Glomerular visceral epithelial cell (primary cell): ENCODE data around the gene FUZ.
A peak's percentile ranks its signal among the peaks of the same experiment; 100 is the strongest.

Experiments used
- DNase-seq: peaks from one replicate; pipeline ENCODE4 v3.0.0-alpha.2; 2016; ENCODE audit errors: extremely low spot score

Gene FUZ

DNA sequence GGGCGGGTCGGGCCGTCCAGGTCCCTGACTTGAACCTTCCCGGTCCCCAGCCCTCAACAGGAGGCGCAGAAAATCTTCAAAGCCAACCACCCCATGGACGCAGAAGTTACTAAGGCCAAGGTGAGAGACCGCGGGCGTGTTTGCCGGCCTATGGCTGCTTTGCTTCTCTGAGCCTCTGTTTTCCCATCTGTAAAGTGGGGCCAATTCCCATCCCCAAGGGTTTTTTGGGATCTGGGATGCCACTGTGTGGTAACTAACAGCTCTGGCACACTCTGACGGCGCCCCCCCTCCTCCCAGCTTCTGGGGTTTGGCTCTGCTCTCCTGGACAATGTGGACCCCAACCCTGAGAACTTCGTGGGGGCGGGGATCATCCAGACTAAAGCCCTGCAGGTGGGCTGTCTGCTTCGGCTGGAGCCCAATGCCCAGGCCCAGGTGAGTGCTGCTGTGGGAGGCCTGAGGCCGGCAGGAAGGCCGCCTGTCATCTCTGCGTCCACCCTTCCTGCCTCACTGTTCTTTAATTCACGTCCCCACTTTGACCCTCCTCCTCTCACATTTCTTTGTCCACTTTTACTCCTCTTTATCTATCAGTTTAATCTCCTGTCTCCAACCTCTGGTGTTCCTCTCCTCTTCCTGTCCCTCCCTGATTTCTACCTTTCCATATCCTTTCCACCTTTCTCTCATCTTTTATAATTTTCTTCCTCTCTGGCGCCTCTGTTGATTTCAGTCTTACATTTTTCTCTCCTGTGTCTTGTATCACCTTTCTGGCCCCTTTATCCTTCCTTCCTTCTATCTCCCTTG is 7.1 kb downstream of the FUZ start:
- DNase-seq, result no peak

GRCh38 chr19:49803529-49803856 is 9.6 kb downstream of the FUZ start:
- no peak for DNase-seq

GRCh38 chr19:49802836-49803528 is 10.1 kb downstream of the FUZ start:
- no peak for DNase-seq

- DNase-seq, result peak; percentile 67
Measured at GRCh38 chr19:49801966-49802661, 11.0 kb downstream of the FUZ start.

DNA sequence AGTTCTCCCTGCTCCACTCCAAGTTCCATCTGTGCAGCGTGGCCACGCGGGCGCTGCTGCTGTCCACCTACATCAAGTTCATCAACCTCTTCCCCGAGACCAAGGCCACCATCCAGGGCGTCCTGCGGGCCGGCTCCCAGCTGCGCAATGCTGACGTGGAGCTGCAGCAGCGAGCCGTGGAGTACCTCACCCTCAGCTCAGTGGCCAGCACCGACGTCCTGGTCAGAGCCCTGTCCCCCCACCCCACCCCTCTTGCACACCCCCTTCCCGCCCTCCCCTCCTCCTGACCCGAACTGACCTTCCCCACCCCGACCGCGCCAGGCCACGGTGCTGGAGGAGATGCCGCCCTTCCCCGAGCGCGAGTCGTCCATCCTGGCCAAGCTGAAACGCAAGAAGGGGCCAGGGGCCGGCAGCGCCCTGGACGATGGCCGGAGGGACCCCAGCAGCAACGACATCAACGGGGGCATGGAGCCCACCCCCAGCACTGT is 11.6 kb downstream of the FUZ start:
- DNase-seq, result no peak

DNA sequence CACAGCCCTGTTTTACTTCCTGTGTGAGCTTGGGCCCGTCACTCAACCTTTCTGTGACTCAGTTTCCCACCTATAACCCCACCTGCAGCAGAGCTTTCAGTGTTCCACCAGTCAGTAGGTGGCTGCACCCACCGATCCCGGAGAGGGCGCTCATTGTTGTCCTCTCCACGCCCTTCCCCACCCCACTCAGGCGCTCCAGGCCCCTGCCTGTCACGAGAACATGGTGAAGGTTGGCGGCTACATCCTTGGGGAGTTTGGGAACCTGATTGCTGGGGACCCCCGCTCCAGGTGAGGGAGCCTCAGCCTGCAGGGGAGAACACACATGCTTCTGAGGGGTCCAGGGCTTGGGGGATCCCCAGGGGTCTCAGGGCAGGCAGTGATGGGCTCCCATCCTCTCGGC is 12.3 kb downstream of the FUZ start:
- DNase-seq, result no peak

- DNase-seq, result no peak
Measured at GRCh38 chr19:49799798-49800376, 13.2 kb downstream of the FUZ start.

GRCh38 chr19:49799271-49799797 is 13.8 kb downstream of the FUZ start:
- no peak for DNase-seq

- DNase-seq, result no peak
Measured at GRCh38 chr19:49798574-49798973, 14.5 kb downstream of the FUZ start.

DNA sequence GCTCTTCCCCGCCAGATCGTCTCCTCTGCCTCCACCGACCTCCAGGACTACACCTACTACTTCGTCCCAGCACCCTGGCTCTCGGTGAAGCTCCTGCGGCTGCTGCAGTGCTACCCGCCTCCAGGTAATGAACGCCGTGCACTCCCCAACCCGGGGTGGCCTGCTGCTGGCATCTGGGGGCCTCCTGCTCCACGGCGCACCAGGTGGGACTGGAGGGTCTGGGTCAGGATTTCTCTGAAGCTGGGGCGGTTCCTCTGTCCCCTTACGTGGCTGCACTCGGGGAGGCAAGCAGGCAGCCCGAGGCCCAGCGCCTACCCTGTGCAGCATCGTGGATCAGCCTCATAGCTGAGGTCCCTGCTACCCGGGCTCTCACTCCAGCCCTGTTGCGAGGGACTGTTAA is 17.5 kb downstream of the FUZ start:
- no peak for DNase-seq

DNA sequence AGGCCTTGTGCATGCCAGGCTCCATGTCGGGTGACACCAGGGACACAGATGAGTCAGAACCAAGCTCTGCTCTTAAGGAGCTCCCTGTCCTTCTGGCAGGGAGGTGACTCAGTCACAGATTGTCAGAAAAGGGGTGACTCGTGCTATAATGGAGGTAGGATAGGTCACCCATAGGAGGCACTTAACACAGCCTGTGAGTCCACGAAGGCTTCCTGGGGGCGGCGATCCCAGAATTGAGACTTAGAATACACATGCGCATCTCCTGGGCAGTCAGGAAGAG is 19.6 kb downstream of the FUZ start:
- peak; percentile 34 for DNase-seq

DNA sequence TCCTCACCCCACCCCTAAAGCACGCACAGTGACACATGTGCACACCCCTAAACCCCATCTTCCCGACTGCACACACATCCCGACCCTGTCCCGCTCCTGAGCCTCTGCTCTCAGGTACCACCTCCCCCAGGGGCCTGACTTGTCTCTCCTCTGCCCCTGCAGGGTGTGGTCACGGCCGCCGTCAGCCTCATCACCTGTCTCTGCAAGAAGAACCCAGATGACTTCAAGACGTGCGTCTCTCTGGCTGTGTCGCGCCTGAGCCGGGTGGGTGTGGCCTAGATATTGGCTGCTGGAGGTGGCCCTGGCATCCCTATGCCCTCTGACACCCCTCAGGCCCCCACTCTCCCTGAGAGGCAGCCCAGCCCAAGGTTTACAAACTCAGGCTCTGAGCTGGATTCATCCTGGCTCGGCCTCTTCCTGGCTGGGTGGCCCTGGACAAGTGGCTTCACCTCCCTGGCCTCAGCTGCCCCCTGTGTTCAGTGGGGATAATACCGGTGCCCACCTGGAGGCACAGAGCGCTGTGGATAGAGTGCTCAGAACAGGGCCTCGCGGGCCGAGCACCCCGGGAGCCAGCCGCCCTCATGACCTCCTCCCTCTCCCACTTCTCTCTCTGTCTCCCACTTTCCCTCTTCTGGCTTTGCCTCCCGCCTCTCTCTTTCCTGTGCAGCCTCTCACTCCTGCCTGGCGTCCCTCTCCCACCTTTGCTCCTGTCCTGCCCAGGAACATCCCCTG is 20.1 kb downstream of the FUZ start:
- no peak for DNase-seq

GRCh38 chr19:49791776-49792445 is 21.2 kb downstream of the FUZ start:
- DNase-seq, result no peak

GRCh38 chr19:49790866-49791265 is 22.2 kb downstream of the FUZ start:
- DNase-seq, result no peak

DNA sequence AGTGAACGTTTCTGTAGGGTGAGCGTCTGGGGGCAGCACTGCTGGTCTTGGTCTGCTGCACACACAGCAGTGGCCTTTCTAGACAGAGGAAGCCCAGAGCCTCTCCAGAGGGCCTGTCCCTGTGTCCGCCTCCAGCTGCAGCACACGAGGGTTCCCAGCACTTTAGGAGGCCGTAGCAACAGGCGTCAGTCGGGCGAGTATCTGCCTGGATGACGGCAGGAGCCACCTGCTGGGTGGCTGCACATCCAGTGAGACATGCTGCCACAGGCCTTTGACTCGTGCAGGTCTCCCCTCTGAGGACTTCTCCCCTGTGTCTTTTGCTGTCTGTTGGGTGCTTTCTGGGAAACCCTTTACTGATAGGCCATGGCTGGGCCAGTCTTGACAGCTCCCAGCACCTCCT is 24.2 kb downstream of the FUZ start:
- no peak for DNase-seq

- DNase-seq, result no peak
Measured at GRCh38 chr19:49787746-49788145, 25.3 kb downstream of the FUZ start.

GRCh38 chr19:49786376-49786820 is 26.7 kb downstream of the FUZ start:
- DNase-seq, result no peak

DNA sequence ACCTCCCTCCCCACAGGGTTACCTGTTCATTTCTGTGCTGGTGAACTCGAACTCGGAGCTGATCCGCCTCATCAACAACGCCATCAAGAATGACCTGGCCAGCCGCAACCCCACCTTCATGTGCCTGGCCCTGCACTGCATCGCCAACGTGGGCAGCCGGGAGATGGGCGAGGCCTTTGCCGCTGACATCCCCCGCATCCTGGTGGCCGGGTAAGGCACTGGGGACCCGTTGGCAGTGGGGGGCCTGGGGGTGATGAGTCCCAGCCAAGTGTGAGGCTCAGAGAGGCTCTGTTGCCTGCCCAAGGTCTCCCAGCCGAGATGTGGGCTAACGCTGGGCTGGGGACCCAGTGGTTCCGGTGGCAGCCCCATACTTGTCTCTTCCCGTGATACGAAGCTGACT is 30.6 kb downstream of the FUZ start:
- no peak for DNase-seq

GRCh38 chr19:49781394-49781793 is 31.7 kb downstream of the FUZ start:
- DNase-seq, result no peak

DNA sequence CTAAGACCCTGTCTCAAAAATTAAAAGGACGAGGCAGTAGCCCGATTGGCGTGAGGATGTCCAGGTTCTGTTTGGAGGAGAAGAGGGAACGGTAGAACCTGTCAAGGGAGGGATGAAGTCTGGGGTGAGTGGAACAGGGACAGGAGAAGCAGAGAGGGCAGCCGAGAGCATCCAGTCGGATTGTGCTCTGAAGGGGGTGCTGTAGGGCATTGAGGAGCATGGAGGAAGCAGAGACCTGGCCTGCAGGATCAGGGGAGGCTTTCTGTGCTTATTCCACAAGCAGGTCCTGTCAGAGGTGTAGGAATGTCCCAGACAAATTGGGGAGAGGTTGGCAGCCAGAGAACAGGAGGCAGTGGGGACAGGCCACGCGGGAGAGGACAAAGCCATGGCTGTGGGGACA is 32.2 kb downstream of the FUZ start:
- DNase-seq, result no peak
